ENCODE data around the gene ENGASE. TPM values are rescaled to one million over a fixed set of nuclear protein-coding genes. Genes with fewer than 3 reads are reported as not detected.

Gene ENGASE
- total RNA-seq, 4 donors from 2014 or later: 16.6 to 54.5 (median 26.3) TPM

DNA sequence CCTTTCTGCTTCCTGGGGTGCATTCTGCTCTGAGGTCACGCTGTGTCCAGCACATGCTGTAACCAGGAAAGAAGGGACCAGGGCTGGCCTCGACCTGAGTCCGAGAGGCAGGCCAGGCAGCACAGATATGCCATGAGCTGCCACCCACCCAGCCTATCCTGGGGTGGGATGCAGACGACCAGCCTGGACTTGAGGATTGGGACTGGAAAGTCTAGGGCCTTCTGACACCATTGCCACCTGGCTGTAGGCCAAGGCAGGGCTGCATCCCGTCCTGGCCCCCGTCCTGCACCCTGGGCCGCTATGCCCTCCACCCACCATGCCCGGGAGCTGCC is 14.3 kb downstream of the ENGASE start:
- 69 to 74% methylated on average over 8 of the region's 8 CpGs for WGBS, 2 donors
- intact Hi-C loops (cut with DNase I; ENCODE audit: low total_unique reads): no loop called here
- no peak for DNase-seq (ENCODE audit: low spot score in 2 of 2)
- TF ChIP-seq POLR2A (IDR thresholded peaks at IDR 0.05): no peak
- TF ChIP-seq, protein P1, sequence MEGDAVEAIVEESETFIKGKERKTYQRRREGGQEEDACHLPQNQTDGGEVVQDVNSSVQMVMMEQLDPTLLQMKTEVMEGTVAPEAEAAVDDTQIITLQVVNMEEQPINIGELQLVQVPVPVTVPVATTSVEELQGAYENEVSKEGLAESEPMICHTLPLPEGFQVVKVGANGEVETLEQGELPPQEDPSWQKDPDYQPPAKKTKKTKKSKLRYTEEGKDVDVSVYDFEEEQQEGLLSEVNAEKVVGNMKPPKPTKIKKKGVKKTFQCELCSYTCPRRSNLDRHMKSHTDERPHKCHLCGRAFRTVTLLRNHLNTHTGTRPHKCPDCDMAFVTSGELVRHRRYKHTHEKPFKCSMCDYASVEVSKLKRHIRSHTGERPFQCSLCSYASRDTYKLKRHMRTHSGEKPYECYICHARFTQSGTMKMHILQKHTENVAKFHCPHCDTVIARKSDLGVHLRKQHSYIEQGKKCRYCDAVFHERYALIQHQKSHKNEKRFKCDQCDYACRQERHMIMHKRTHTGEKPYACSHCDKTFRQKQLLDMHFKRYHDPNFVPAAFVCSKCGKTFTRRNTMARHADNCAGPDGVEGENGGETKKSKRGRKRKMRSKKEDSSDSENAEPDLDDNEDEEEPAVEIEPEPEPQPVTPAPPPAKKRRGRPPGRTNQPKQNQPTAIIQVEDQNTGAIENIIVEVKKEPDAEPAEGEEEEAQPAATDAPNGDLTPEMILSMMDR (IDR thresholded peaks at IDR 0.05): no peak
- no peak overlapping the region for H3K4me3 ChIP-seq (ENCODE audit: low read depth, poor library complexity, severe bottlenecking)

DNA sequence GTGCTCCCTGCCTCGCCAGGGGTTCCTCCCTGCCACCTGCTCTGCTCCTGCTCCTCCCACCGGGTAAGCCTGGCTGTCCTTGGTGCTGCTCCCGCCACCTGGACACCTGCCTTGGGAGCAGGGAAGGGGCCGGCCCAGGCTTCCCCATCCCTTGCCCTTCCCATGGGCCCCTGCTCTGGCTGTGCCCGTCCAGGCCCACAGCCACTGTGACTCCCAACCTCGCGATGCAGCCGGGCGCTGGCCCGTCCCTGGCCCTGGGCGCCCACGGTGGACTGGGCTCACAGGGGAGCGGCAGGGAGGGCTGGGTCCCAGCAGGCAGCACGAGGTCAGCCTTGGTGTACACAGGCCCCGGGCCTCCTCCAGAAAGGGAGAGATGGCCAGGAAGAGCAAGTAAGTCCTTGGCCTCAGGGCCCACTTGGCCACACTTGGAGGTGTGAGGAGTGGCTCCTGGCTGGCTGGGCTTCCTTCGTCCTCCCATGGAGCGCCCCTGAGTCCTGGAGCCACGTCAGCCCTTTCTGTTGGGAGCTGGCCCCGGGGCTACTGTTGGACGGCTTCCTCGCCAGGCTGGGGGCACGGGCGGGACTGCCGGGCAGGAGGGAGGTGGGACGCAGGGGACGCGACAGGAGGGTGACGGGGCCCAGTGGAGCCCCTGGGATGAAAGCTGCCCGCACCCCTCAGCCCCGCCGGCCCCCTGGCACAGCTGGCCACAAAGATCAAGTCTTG is 15.3 kb downstream of the ENGASE start:
- WGBS, 2 donors: 38 to 45% methylated on average over 5 to 17 of the region's 31 CpGs
- no peak overlapping the region for H3K4me3 ChIP-seq (ENCODE audit: low read depth, poor library complexity, severe bottlenecking)
- intact Hi-C loops (cut with DNase I; ENCODE audit: low total_unique reads): no loop called here
- no peak for TF ChIP-seq POLR2A (IDR thresholded peaks at IDR 0.05)
- TF ChIP-seq, protein P1 (IDR thresholded peaks at IDR 0.05): no peak
- DNase-seq (ENCODE audit: low spot score in 2 of 2): no peak

DNA sequence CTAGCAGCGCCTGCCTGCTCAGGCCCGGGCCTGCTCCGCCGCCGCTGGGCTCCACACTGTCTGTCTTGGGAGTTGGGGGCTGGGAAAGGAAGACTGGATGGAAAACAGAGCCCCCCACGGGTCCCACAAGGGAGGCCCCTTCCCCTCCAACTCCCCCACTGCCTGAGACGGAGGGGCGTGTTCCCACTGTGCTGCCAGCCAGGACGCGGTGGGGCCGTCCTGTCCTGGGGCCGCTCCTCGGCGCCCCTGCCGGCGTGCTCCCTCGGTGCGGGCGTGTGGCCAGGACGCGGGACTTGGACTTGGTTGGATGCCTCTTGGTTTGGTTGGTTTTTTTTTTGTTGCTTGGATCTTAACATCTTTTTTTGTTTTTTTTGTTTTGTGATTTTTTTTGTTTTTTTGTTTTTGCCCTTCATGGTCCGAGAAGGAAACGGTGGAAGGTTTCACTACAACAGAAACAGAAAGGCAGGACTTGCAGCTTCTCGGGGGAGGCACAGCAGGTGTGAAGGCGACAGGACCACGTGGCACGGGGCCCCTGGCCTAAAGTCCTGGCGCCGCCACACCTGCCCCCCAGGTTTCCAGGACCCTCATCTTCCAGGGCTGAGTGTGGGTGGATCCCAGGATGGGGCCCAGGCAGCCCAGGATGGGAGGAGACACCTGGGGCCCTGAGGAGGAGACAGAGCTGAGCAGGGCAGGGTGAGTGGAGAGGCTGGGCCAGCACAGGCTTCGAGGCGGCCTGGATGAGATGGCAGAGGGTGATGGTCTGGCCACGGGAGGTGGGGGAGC is 16.0 kb downstream of the ENGASE start:
- H3K4me3 ChIP-seq (ENCODE audit: low read depth, poor library complexity, severe bottlenecking): no peak overlapping the region
- TF ChIP-seq, protein P1 (IDR thresholded peaks at IDR 0.05): no peak
- no peak for TF ChIP-seq POLR2A (IDR thresholded peaks at IDR 0.05)
- intact Hi-C loops (cut with DNase I; ENCODE audit: low total_unique reads): no loop called here
- no peak for DNase-seq (ENCODE audit: low spot score in 2 of 2)
- 21 to 22% methylated on average over 32 of the region's 32 CpGs for WGBS, 2 donors

DNA sequence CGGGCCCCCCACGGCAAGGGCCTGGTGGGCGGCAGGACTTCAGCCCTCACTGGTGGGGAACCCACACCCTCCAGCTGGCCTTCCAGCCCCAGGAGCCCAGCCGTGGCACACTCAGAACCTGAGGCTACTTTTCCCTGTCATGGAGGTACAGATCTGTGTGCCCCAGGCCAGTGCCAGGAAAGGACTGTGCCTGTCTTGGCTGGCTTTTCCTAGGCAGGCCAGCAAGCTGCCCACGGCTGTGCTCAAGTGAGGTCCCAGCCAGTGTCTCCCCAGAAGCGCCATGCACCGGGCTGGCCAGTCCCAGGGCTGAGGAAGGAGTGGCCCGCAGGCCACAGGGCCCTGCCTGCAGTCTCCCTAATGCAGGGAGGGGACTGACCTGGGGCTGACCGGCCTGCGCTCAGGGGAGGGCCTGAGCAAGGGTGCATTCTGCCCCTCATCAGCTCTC is 16.6 kb downstream of the ENGASE start:
- 68 to 77% methylated on average over 9 of the region's 10 CpGs for WGBS, 2 donors
- no peak for DNase-seq (ENCODE audit: low spot score in 2 of 2)
- TF ChIP-seq, protein P1 (IDR thresholded peaks at IDR 0.05): no peak
- no peak for TF ChIP-seq POLR2A (IDR thresholded peaks at IDR 0.05)
- intact Hi-C loops (cut with DNase I; ENCODE audit: low total_unique reads): no loop called here
- H3K4me3 ChIP-seq (ENCODE audit: low read depth, poor library complexity, severe bottlenecking): no peak overlapping the region

DNA sequence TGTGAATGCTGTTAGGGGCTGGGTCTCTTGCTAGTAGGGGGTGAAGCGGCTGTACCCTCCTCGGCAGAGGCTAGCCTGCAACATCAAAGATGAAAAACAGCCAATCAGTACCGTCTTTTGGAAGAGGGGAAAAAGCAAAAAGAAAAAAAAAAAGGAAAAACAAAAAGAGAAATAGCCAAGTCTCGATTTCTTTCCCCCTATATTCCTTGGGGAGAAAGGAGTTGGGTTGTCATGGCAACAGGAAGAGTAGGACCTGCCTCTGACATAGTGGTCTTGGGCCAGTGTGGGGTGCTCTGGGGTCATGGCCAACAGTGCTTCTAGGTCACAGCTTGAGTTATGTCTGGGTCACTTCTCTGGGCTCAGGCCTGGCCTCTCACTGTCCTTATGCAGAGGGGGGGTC is 17.9 kb downstream of the ENGASE start:
- H3K4me3 ChIP-seq (ENCODE audit: low read depth, poor library complexity, severe bottlenecking): no peak overlapping the region
- no peak for DNase-seq (ENCODE audit: low spot score in 2 of 2)
- TF ChIP-seq, protein P1 (IDR thresholded peaks at IDR 0.05): no peak
- TF ChIP-seq POLR2A (IDR thresholded peaks at IDR 0.05): no peak
- WGBS, 2 donors: 61 to 62% methylated on average over 4 of the region's 4 CpGs
- intact Hi-C loops (cut with DNase I; ENCODE audit: low total_unique reads): no loop called here

All from lower leg skin (tissue), 4 donors.